GM18868 (cell line): ENCODE results near the gene BCAT1.

ENCODE experiments used
- ATAC-seq: cut with Tn5 transposase; IDR thresholded peaks from one replicate; pipeline ENCODE4 v1.9.1; 2021; ENCODE audit warnings: mild to moderate bottlenecking, moderate library complexity; ENCODE audit not compliant: unreplicated experiment

BCAT1 gene

DNA sequence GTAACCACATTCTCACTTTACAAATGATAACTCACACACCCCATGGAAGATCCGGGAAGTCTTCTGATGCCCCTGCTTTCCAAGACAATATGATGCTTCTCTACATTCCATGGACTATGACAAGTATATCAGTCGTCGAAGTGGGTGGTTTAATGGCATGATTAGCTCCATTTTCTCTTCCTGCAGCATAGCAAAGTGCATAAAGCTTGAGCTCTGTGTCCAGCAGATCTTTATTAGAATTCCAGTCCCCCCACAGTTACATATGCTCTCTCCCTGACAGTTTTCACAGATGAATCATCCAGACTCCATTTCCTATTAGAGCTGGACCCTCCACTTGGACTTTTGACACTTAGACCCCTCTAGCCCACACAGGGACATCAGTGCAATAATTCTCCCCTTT is 174.9 kb downstream of the BCAT1 start:
- no peak for ATAC-seq

DNA sequence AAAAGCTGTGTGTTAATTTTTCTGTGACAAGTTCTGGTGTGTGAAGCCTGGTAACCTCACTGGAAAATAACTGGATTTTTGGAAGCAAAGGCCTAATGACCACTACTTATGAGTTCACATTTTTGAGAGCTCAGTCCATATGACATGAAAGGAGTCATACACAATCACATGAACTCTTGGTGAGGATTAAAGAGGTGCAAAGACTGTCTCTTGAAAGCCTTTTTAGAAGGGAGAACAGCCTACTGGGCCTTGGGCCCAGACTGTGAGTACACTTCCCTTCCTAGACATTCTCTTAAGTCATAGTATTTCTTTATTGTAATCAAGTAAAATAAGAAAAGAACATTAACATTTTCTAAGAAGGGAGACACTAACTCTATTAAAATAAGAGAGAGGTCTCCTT is 176.1 kb downstream of the BCAT1 start:
- no peak for ATAC-seq

DNA sequence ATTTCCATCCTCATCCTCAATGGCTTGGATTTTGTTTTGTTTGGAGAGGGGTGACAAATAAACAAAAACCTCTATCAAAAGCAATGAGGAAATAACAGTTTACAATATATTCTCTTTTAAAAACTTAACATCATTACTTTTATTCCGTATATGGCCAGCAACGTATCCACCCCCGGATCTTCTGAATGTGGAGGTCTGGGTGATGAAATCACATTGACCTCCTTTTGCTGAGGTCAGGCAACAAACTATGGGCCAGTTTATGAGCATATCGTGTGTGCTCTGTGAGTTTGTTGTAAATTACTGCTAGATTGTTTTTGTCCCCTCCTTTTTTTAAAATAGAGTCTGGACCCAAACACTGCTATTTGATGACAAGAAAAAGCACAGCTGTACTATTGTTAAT is 178.1 kb downstream of the BCAT1 start:
- ATAC-seq: no peak

DNA sequence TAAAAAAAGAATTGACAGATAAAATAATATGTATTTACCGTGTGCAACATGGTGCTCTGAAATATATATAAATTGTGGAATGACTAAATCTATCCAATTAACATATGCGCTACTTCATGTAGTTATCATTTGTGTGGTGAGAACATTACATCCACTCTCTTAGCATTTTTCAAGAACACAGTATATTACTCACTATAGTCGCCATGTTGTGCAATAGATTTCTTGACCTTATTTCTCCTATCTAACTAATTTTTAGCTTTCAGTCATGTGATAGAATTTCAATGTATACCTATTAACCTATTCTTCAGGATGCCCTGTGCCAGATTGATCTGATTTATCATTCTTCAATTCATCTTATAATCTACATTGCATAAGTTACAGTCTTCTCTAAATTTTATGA is 178.6 kb downstream of the BCAT1 start:
- ATAC-seq: no peak

DNA sequence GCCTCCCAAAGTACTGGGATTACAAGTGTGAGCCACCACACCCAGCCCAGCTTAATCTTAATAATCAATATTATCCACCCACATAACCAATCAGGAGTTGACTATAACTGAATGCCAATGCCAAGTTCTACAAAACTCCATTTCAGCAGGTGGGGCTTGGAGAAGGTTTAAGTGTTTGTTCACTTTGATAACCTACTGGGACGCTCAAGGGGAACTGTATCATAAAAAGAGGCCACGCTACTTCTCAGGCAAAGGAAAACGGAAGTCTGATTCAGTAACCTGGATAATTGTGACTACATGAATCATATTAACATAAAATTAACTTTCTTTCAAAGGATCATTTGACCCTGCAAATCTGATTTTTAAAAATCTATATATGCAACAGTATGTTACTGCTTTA is 179.2 kb downstream of the BCAT1 start:
- no peak for ATAC-seq

DNA sequence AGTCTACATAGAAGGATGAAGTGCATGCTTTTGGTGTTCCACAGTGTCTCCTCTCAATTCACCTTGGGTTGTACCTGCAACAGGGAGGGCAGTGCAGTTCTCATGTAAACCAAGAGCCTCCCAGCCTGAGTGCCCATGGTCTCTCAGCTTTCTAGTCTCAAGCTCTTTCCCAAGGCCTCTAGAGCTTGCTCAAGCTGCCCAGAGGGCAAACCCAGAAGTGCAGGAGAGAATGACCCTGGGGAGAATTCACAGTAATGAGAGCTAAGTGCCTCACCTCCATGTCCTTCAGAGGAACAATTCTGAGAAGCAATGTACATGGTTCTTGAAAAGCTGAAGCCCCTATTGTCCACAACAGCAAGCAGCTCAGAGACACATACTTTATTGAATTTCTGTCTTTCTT is 180.5 kb downstream of the BCAT1 start:
- ATAC-seq: no peak

DNA sequence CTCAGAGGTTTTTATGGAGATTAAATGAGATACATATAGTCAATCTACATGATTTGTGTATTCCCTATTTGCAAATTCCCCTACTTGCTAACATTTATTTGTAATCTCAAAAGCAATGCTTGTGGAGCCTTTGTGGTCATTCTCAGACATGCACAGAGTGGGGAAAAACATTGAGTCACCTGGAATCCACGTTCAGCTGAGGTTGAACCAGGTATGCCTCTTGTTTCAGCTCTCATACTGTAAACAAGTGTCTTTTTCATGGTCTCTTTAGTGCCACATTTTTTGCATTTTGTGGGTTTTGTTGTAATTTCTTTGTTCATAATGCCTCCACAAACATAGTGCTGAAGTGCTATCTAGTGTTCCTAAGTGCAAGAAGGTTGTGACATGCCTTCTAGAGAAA is 181.9 kb downstream of the BCAT1 start:
- no peak for ATAC-seq

DNA sequence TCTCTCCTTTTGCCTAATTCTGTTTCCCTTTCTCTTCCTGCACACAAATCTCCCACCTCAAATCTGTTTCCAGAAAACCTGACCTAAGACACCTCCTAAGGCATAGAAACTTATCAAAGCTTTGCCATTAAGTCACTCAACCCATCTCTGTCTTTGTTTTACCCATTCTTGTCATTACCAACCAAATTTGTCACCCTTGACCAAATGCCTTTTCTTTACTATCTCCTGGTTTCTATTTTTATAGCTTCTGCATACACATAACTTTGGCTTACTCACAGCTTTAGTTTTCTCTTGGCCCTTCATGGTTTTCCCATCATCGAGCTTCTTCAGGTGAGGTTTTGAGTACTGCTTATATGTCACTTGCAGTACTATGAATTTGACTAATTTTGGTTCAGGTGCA is 184.2 kb downstream of the BCAT1 start:
- no peak for ATAC-seq

DNA sequence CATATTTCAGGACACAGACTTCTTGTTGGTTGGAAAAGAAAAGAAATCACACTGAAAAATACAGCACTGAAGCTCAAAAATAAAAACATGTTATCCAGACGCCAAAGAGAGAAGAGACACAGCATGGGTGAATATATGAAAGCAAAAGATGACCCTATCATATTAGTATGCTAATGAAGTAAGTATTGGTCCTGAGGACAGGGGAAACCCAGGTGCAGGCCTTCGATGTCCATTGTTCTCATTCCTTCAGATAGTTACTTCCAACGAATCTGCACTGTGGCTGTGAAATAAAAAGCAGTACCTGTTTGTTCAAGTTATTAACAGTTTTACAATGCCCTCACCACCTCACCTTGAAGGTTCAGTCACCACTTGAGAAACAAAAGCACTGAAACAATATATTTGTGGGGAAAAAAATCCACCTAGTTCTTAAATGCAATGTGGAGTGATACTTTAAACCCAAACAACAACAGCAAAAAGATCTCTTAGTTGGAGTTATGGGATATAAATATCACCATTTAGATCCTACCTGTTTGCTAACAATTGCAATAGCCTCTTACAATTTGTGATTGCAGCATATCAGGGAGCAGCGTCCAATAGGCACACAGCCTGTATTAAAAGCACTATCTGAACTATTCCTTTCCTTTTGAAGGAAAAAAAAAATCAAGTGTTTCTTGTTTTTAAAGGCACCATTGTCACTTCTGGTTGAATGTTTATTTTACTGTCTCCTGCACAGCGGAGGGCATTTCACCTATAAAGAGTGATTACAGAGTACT is 188.1 kb downstream of the BCAT1 start:
- no peak for ATAC-seq

DNA sequence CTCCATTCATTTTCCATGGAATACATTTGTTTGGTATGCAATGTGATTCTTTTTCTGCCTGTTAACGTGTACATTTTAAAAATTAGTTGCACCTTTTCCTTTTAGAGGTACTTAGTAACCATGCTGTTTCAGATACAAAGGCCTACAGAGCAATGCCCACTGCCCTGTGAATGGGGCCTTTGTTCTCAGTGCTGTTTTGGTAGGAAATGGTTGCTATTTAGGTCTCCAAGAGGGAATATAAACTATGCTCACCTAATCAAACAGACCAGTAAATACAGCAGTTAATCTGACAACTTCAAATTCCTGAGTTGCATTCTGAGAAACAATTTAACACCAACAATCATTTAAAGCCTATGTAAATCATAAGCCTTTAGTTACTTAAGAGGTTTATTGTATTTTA is 188.7 kb downstream of the BCAT1 start:
- ATAC-seq: no peak
